Thyroid gland (tissue), 4 donors: ENCODE data around the gene CDH22. TPM values are rescaled to one million over a fixed set of nuclear protein-coding genes. Genes with fewer than 3 reads are reported as not detected.
A peak's percentile ranks its signal among the peaks of the same experiment; 100 is the strongest.

Experiments
- DNase-seq, 2 donors: peaks; one replicate each; pipeline ENCODE4 v3.0.0-alpha.2; 2019
- H3K27ac ChIP-seq, 3 donors: fragments of 200-600 bp; sonication (generic); 1 replicate in 2 of 3; 2 replicates in 1 of 3; pipeline ENCODE4 v1.5.1; 2016 to 2019; ENCODE audit warnings: mild to moderate bottlenecking in 1 of 3, moderate library complexity in 1 of 3
- H3K27me3 ChIP-seq: fragments of 200-600 bp; sonication (generic); one replicate; pipeline ENCODE4 v1.5.1; 2019
- H3K36me3 ChIP-seq, 2 donors: fragments of 200-600 bp; sonication (generic); one replicate each; pipeline ENCODE4 v1.5.1; 2016 to 2019
- H3K4me1 ChIP-seq, 2 donors: fragments of 200-600 bp; sonication (generic); one replicate each; pipeline ENCODE4 v1.5.1; 2017 to 2019
- H3K4me3 ChIP-seq, 3 donors: fragments of 200-600 bp; sonication (generic); replicated peaks in 1 of 3; 1 replicate in 2 of 3; 2 replicates in 1 of 3; pipeline ENCODE4 v1.5.1; 2016; ENCODE audit warnings: mild to moderate bottlenecking in 1 of 3
- H3K9me3 ChIP-seq: fragments of 200-600 bp; sonication (generic); one replicate; pipeline ENCODE4 v1.5.1; 2017
- CTCF ChIP-seq, 6 experiments: fragments of 200-600 bp in 3 of 6; fragments of 450-650 bp in 3 of 6; sonication (generic) in 3 of 6; IDR thresholded peaks; one replicate each; pipeline ENCODE4 v1.5.1; 2016 to 2019; ENCODE audit warnings: antibody characterized with exemption in 6 of 6, mild to moderate bottlenecking in 2 of 6, inconsistent platforms in 1 of 6, moderate library complexity in 1 of 6
- POLR2A ChIP-seq, 2 donors: fragments of 450-650 bp; IDR thresholded peaks; one replicate each; pipeline ENCODE4 v1.6.1; 2017; ENCODE audit warnings: antibody characterized with exemption in 2 of 2, mild to moderate bottlenecking in 2 of 2, moderate library complexity in 1 of 2
- WGBS, 2 donors: methylation state at CpG; one replicate each; pipeline ENCODE4 v1.1.5; 2017; 5-methylcytosine and 5-hydroxymethylcytosine counted together
- intact Hi-C: fragments of 100-400 bp; cut with DNase I; formaldehyde crosslinking; loops from one replicate; pipeline ENCODE4 v1.15.1; 2023
- total RNA-seq, 4 donors: library from RNA; depleted of rRNA; stranded (reverse); fragments of >200 nt; gene quantifications; one replicate each; pipeline ENCODE4 v1.2.3, GENCODE V29; 2016

Gene CDH22
- total RNA-seq, 4 donors from 2014 or later: 0.38 to 3.0 (median 1.2) TPM

GRCh38 chr20:46139908-46140482 is 168.3 kb downstream of the CDH22 start:
- Histone ChIP-seq H3K9me3 (no peaks in the 10 kb centered on the region), H3K4me1 (peaks cover 9 to 21% of the 10 kb centered on the region in 2 donors), H3K4me3 (no peak overlapping the region), H3K36me3 (no peaks in the 10 kb centered on the region), H3K27ac (peak overlapping the region in 1 of 3 donors; percentile 42), H3K27me3 (no peaks in the 10 kb centered on the region)
- WGBS, 2 donors: 14 to 27% methylated on average over 2 to 5 of the region's 5 CpGs
- intact Hi-C loops: loop anchor here (5.0 kb wide), 1 partner anchor 207 kb away; no protein-coding TSS in a partner anchor
- DNase-seq: peak; percentile 87 to 95
- TF ChIP-seq POLR2A (IDR thresholded peaks at IDR 0.05): no peak
- peak in 1 of 6 experiments; percentile 0 for TF ChIP-seq CTCF (IDR thresholded peaks at IDR 0.05)

- intact Hi-C loops: loop anchor here (5.0 kb wide), 1 partner anchor 208 kb away; no protein-coding TSS in a partner anchor
- TF ChIP-seq CTCF (IDR thresholded peaks at IDR 0.05) (peak in 2 of 6 experiments; percentile 7 to 38), POLR2A (IDR thresholded peaks at IDR 0.05) (no peak)
- WGBS, 2 donors: 27 to 31% methylated on average over 6 to 8 of the region's 8 CpGs
- Histone ChIP-seq H3K27ac (peak overlapping the region in 2 of 3 donors; percentile 42 to 48), H3K4me1 (peaks cover 6 to 21% of the 10 kb centered on the region in 2 donors), H3K36me3 (no peaks in the 10 kb centered on the region), H3K9me3 (no peaks in the 10 kb centered on the region), H3K27me3 (no peaks in the 10 kb centered on the region), H3K4me3 (no peak overlapping the region)
- peak; percentile 71 to 78 for DNase-seq
These were observed 168.9 kb downstream of the CDH22 start for GRCh38 chr20:46139266-46139889.

- Histone ChIP-seq H3K36me3 (no peaks in the 10 kb centered on the region), H3K4me1 (peaks cover 4 to 21% of the 10 kb centered on the region in 2 donors), H3K27me3 (no peaks in the 10 kb centered on the region), H3K4me3 (no peak overlapping the region), H3K9me3 (no peaks in the 10 kb centered on the region), H3K27ac (no peak overlapping the region)
- WGBS, 2 donors: 60 to 84% methylated on average over 5 of the region's 5 CpGs
- intact Hi-C loops: loop anchor here (5.0 kb wide), 1 partner anchor 209 kb away; no protein-coding TSS in a partner anchor
- DNase-seq: peak; percentile 40 to 69
- TF ChIP-seq POLR2A (IDR thresholded peaks at IDR 0.05) (no peak), CTCF (IDR thresholded peaks at IDR 0.05) (no peak)
These were observed 170.5 kb downstream of the CDH22 start for GRCh38 chr20:46137816-46138215.

GRCh38 chr20:46135856-46136633 is 172.3 kb downstream of the CDH22 start:
- WGBS, 2 donors: 73 to 78% methylated on average over 12 of the region's 12 CpGs
- no peak for DNase-seq
- intact Hi-C loops: loop anchor here (5.0 kb wide), 1 partner anchor 211 kb away; no protein-coding TSS in a partner anchor
- TF ChIP-seq CTCF (IDR thresholded peaks at IDR 0.05) (no peak), POLR2A (IDR thresholded peaks at IDR 0.05) (no peak)
- H3K4me3 ChIP-seq: no peak overlapping the region
- H3K36me3 ChIP-seq: no peaks in the 10 kb centered on the region
- no peaks in the 10 kb centered on the region for H3K9me3 ChIP-seq
- no peak overlapping the region for H3K27ac ChIP-seq
- peaks cover 4 to 21% of the 10 kb centered on the region in 2 donors for H3K4me1 ChIP-seq
- H3K27me3 ChIP-seq: no peaks in the 10 kb centered on the region
